HepG2 (cell line): ENCODE data around the gene RBP4. TPM values are rescaled to one million over a fixed set of nuclear protein-coding genes. Genes with fewer than 3 reads are reported as not detected.

Source experiments
- ATAC-seq: fragments of 200-7000 bp; cut with Tn5 transposase; 3 replicates; pipeline ENCODE4 v1.9.1; 2020; ENCODE audit warnings: mild to moderate bottlenecking, moderate library complexity
- BruUV-seq: library from RNA; stranded (reverse); fragments of 400-500 nt; replicated peaks from 2 replicates; lab custom pipeline; 2021; lab: Mats Ljungman, UMichigan
- CTCF ChIA-PET: fragments of 300-600 bp; formaldehyde crosslinking; extraction: SDS; loops from one replicate; lab custom pipeline; 2021; ENCODE audit warnings: low total read pairs, inconsistent platforms, low intra/inter-chr PET ratio; lab: Yijun Ruan, JAX
- POLR2A ChIA-PET: fragments of 350-600 bp; sonication (Branson Sonifier 250); formaldehyde crosslinking; loops from one replicate; lab custom pipeline; 2020; ENCODE audit warnings: antibody characterized with exemption, inconsistent platforms; lab: Yijun Ruan, JAX
- DNase-seq: peaks from one replicate; pipeline ENCODE4 v3.0.0-alpha.2; 2015; ENCODE audit warnings: low spot score
- FAIRE-seq: peaks from 3 replicates; lab custom pipeline; 2011; peaks lifted over from hg19 to GRCh38; lab: Jason Lieb, UNC
- H2AFZ ChIP-seq: one replicate; pipeline ENCODE4 v1.6.1; 2011; ENCODE audit warnings: low read length, inconsistent platforms
- H3K27ac ChIP-seq: fragments of 300-600 bp; 3 replicates; pipeline ENCODE4 v1.8.0; 2011; ENCODE audit warnings: mixed run types, mild to moderate bottlenecking, mixed read lengths, low read length, inconsistent platforms; ENCODE audit not compliant: insufficient read depth; ENCODE audit errors: extremely low read length
- H3K27me3 ChIP-seq, 2 experiments: fragments of 200-600 bp in 1 of 2; 2 replicates in 1 of 2; 3 replicates in 1 of 2; pipeline versions ENCODE4 v1.6.0 to v1.8.0; 2011; ENCODE audit warnings: low read length in 2 of 2, mild to moderate bottlenecking in 2 of 2, moderate library complexity in 2 of 2, inconsistent platforms in 1 of 2; ENCODE audit not compliant: insufficient read depth in 2 of 2, control insufficient read depth in 1 of 2
- H3K36me3 ChIP-seq, 2 experiments: fragments of 200-600 bp in 1 of 2; replicated peaks in 1 of 2; 2 replicates in 1 of 2; 3 replicates in 1 of 2; pipeline versions ENCODE4 v1.5.1 to v1.8.0; 2011; ENCODE audit warnings: low read length in 2 of 2, inconsistent platforms in 1 of 2; ENCODE audit not compliant: insufficient read depth in 2 of 2, control insufficient read depth in 1 of 2
- H3K4me1 ChIP-seq: 2 replicates; pipeline ENCODE4 v1.5.1; 2012; ENCODE audit warnings: low read length, inconsistent platforms; ENCODE audit not compliant: insufficient read depth
- H3K4me2 ChIP-seq: 2 replicates; pipeline ENCODE4 v1.6.0; 2011; ENCODE audit warnings: low read depth, low read length, inconsistent platforms
- H3K4me3 ChIP-seq, 3 experiments: fragments of 200-600 bp in 1 of 3; sonication (generic), shearing (Covaris generic) in 1 of 3; replicated peaks in 1 of 3; 2 replicates each; pipeline ENCODE4 v1.5.1; 2011 to 2016; ENCODE audit warnings: low read length in 3 of 3, inconsistent platforms in 2 of 3, low read depth in 2 of 3, mild to moderate bottlenecking in 2 of 3, control low read depth in 1 of 3, mixed read lengths in 1 of 3; ENCODE audit not compliant: insufficient read depth in 1 of 3
- H3K79me2 ChIP-seq: one replicate; pipeline ENCODE4 v1.6.1; 2011; ENCODE audit warnings: low read length, inconsistent platforms; ENCODE audit not compliant: insufficient read depth
- H3K9ac ChIP-seq: 2 replicates; pipeline ENCODE4 v1.6.0; 2011; ENCODE audit warnings: mild to moderate bottlenecking, low read depth, low read length, inconsistent platforms; ENCODE audit not compliant: insufficient read depth
- H3K9me3 ChIP-seq: 2 replicates; pipeline ENCODE4 v1.5.1; 2012; ENCODE audit warnings: mild to moderate bottlenecking, low read length
- H4K20me1 ChIP-seq: 2 replicates; pipeline ENCODE4 v1.6.0; 2011; ENCODE audit warnings: inconsistent platforms, mild to moderate bottlenecking, low read length, moderate library complexity; ENCODE audit not compliant: insufficient read depth
- AGO2 ChIP-seq: fragments of 200-400 bp; formaldehyde crosslinking; optimal IDR thresholded peaks from 2 replicates; pipeline ENCODE3; 2017; ENCODE audit warnings: mild to moderate bottlenecking, low read depth, low read length, moderate library complexity
- AKAP8 ChIP-seq: sonication (generic); formaldehyde crosslinking; IDR thresholded peaks from 2 replicates; pipeline ENCODE4 v1.5.1; 2020; ENCODE audit warnings: mild to moderate bottlenecking, missing genetic modification reagents
- ARNT2 ChIP-seq: sonication (generic); formaldehyde crosslinking; IDR thresholded peaks from 2 replicates; pipeline ENCODE4 v1.8.0; 2022; ENCODE audit warnings: mild to moderate bottlenecking, low read depth, missing genetic modification reagents, moderate library complexity
- CAMTA2 ChIP-seq: sonication (generic); formaldehyde crosslinking; IDR thresholded peaks from 2 replicates; pipeline ENCODE4 v1.4.0; 2020; ENCODE audit warnings: mild to moderate bottlenecking, missing genetic modification reagents, borderline replicate concordance
- CHD2 ChIP-seq: IDR thresholded peaks from 2 replicates; pipeline ENCODE4 v1.6.1; 2011; ENCODE audit warnings: low read depth, low read length, improper control_type of control experiment
- FOXC1 ChIP-seq: sonication (generic); formaldehyde crosslinking; IDR thresholded peaks from 2 replicates; pipeline ENCODE4 v1.8.0; 2022; ENCODE audit warnings: mild to moderate bottlenecking, missing genetic modification reagents, borderline replicate concordance
- GABPB1 ChIP-seq: IDR thresholded peaks from 2 replicates; pipeline ENCODE4 v1.6.1; 2016; ENCODE audit warnings: mild to moderate bottlenecking, missing genetic modification reagents, moderate library complexity, missing compliant biosample characterization
- KAT2B ChIP-seq: fragments of 150-350 bp; IDR thresholded peaks from 2 replicates; pipeline ENCODE4 v1.6.1; 2014; ENCODE audit warnings: low read depth, low read length, borderline replicate concordance
- MEF2D ChIP-seq: sonication (generic); formaldehyde crosslinking; IDR thresholded peaks from 2 replicates; pipeline ENCODE4 v1.5.1; 2020; ENCODE audit warnings: mild to moderate bottlenecking, missing genetic modification reagents
- MYC ChIP-seq: sonication (generic); formaldehyde crosslinking; IDR thresholded peaks from 2 replicates; pipeline ENCODE4 v1.9.0; 2021; ENCODE audit warnings: missing genetic modification reagents, borderline replicate concordance
- POLR2A ChIP-seq, 2 experiments: IDR thresholded peaks; 2 replicates each; pipeline ENCODE4 v1.6.1; 2011; ENCODE audit warnings: low read depth in 2 of 2, low read length in 2 of 2, mild to moderate bottlenecking in 1 of 2, moderate library complexity in 1 of 2; ENCODE audit not compliant: insufficient read depth in 1 of 2
- POLR2G ChIP-seq: fragments of 200-400 bp; formaldehyde crosslinking; IDR thresholded peaks from 2 replicates; pipeline ENCODE4 v1.6.1; 2018; ENCODE audit warnings: mild to moderate bottlenecking, low read depth, low read length, moderate library complexity
- RBFOX2 ChIP-seq: fragments of 200-400 bp; formaldehyde crosslinking; IDR thresholded peaks from 2 replicates; pipeline ENCODE4 v1.6.1; 2017; ENCODE audit warnings: low read depth, mild to moderate bottlenecking, low read length
- RBM22 ChIP-seq: fragments of 200-400 bp; formaldehyde crosslinking; optimal IDR thresholded peaks from 2 replicates; pipeline ENCODE3; 2017; ENCODE audit warnings: mild to moderate bottlenecking, low read length, moderate library complexity
- SP4 ChIP-seq: sonication (generic); formaldehyde crosslinking; IDR thresholded peaks from 2 replicates; pipeline ENCODE4 v1.8.1; 2023; ENCODE audit warnings: mild to moderate bottlenecking, missing genetic modification reagents
- SSRP1 ChIP-seq: IDR thresholded peaks from 2 replicates; pipeline ENCODE4 v1.6.1; 2016; ENCODE audit warnings: control low read depth
- TBP ChIP-seq: sonication (generic); formaldehyde crosslinking; IDR thresholded peaks from 2 replicates; pipeline ENCODE4 v1.5.0; 2020; ENCODE audit warnings: missing genetic modification reagents
- TCF12 ChIP-seq, 2 experiments: fragments of 450-650 bp in 1 of 2; sonication (generic) in 1 of 2; formaldehyde crosslinking in 1 of 2; IDR thresholded peaks; 2 replicates each; pipeline versions ENCODE4 v1.6.1 to v1.8.0; 2017 to 2022; ENCODE audit warnings: antibody characterized with exemption in 1 of 2, mild to moderate bottlenecking in 1 of 2, missing genetic modification reagents in 1 of 2, moderate library complexity in 1 of 2
- ZBTB38 ChIP-seq: sonication (generic); formaldehyde crosslinking; IDR thresholded peaks from 2 replicates; pipeline ENCODE4 v1.5.1; 2020; ENCODE audit warnings: mild to moderate bottlenecking, missing genetic modification reagents
- ZNF598 ChIP-seq: sonication (generic); formaldehyde crosslinking; IDR thresholded peaks from 2 replicates; pipeline ENCODE4 v1.5.1; 2020; ENCODE audit warnings: mild to moderate bottlenecking, missing genetic modification reagents, borderline replicate concordance
- ZNF878 ChIP-seq: sonication (generic); formaldehyde crosslinking; IDR thresholded peaks from 2 replicates; pipeline ENCODE4 v1.8.1; 2023; ENCODE audit warnings: mild to moderate bottlenecking, missing genetic modification reagents, moderate library complexity
- WGBS: methylation state at CpG from one replicate; pipeline ENCODE4 v1.1.6; 2017; ENCODE audit warnings: low lambda C conversion rate; 5-methylcytosine and 5-hydroxymethylcytosine counted together
- in situ Hi-C: cut with HindIII; loops from 2 replicates; pipeline ENCODE4 v1.10.0; 2017; ENCODE audit warnings: low pct_unique_long_range_greater_than_20kb; ENCODE audit not compliant: extremely low pct_ligation_motif_present
- intact Hi-C: fragments of 100-400 bp; cut with micrococcal nuclease; formaldehyde crosslinking; loops from one replicate; pipeline ENCODE4 v1.10.0; 2022; ENCODE audit not compliant: unreplicated experiment
- polyA plus RNA-seq, 8 experiments: library from polyadenylated mRNA; depleted of rRNA in 3 of 8; stranded (reverse) in 7 of 8; unstranded in 1 of 8; fragments of >200 nt; fragmentation: Illumina TruSeq in 4 of 8; extraction: Trizol in 4 of 8; gene quantifications; 2 replicates each; pipeline versions ENCODE4 v1.2.1 to v1.2.3, GENCODE V29; 2011 to 2016; ENCODE audit warnings: low read depth in 4 of 8, missing spikeins in 1 of 8, mixed read lengths in 1 of 8; ENCODE audit not compliant: insufficient read depth in 1 of 8
- total RNA-seq, 5 experiments: library from RNA; depleted of rRNA; stranded (reverse); fragments of >200 nt; fragmentation: Illumina TruSeq; extraction: Trizol; gene quantifications; 2 replicates each; pipeline ENCODE4 v1.2.3, GENCODE V29; 2016; ENCODE audit warnings: low read depth in 1 of 5
- TF ChIP-seq, protein P1 (sequence below): sonication (generic); formaldehyde crosslinking; IDR thresholded peaks from 2 replicates; pipeline ENCODE4 v1.4.0; 2020; ENCODE audit warnings: missing genetic modification reagents
- TF ChIP-seq, protein P2 (sequence below): sonication (generic); formaldehyde crosslinking; IDR thresholded peaks from 2 replicates; pipeline ENCODE4 v1.8.0; 2022; ENCODE audit warnings: missing genetic modification reagents, mild to moderate bottlenecking, inconsistent platforms, borderline replicate concordance
- TF ChIP-seq, protein P3 (sequence below): sonication (generic); formaldehyde crosslinking; IDR thresholded peaks from 2 replicates; pipeline ENCODE4 v1.5.0; 2020; ENCODE audit warnings: missing genetic modification reagents, mild to moderate bottlenecking, borderline replicate concordance

RBP4 gene
- total and polyA plus RNA-seq, 2 of the 13 experiments (the other 11 are each of a cell fraction or from before 2014, with no cell fraction given), result 642 to 931 TPM

DNA sequence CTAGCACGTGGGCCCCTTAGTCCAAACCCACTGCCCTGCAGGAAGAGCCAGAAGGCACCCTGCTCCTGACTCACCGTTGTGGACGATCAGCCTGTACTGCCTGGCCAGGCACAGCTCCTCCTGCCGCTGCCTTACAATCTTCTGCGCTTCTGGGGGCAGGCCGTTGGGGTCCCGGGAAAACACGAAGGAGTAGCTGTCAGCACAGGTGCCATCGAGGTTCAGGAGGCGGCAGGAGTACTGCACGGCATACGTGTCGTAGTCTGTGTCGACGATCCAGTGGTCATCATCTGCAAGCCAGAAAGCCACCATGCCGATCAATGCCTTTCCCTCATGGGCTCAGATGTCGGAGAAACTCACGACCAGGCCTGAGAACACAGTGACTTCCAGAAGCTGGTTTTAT, 7.3 kb downstream of the RBP4 start:
- Histone ChIP-seq H3K79me2 (peaks cover 12% of the 10 kb centered on the region), H3K4me1 (peaks cover 59% of the 10 kb centered on the region), H3K9me3 (no peaks in the 10 kb centered on the region), H3K4me2 (no peak overlapping the region), H3K9ac (no peak overlapping the region), H3K27ac (no peak overlapping the region), H3K27me3 (no peaks in the 10 kb centered on the region), H3K4me3 (no peak overlapping the region), H4K20me1 (peaks cover 85% of the 10 kb centered on the region), H3K36me3 (peaks cover 16 to 55% of the 10 kb centered on the region in 2 experiments), H2AFZ (no peak overlapping the region)
- POLR2A ChIA-PET, result interaction anchor here (0.9 to 1.3 kb wide), 2 partner anchors 42 to 51 kb away, joined by 3 read pairs; no protein-coding TSS in a partner anchor
- CTCF ChIA-PET, result no interaction called here
- 97% methylated on average over 14 of the region's 18 CpGs for WGBS
- intact Hi-C loops, result loop anchor here (10.0 kb wide), 1 partner anchor 49 kb away; no protein-coding TSS in a partner anchor
- BruUV-seq, result no TSS peak
- in situ Hi-C loops, result no loop called here
- no peak for DNase-seq
- no peak for ATAC-seq
- FAIRE-seq, result no peak
- TF ChIP-seq CAMTA2 (CRISPR knock-in tag) (no peak), AGO2 (peak; percentile 91), TBP (CRISPR knock-in tag) (no peak), TCF12 (IDR thresholded peaks at IDR 0.05) (no peak), TCF12 (CRISPR knock-in tag; IDR thresholded peaks at IDR 0.05) (no peak), ZNF878 (CRISPR knock-in tag) (no peak), POLR2G (peak; percentile 50), RBFOX2 (peak; percentile 54; the same call in 1 of the 2 replicates), MEF2D (no peak), ZNF598 (no peak), FOXC1 (no peak), SSRP1 (CRISPR knock-in tag) (peak; percentile 58), ZBTB38 (CRISPR knock-in tag) (peak; percentile 64; the same call in 1 of the 2 replicates), SP4 (CRISPR knock-in tag) (no peak), KAT2B (no peak), ARNT2 (peak; percentile 33; the same call in 1 of the 2 replicates), GABPB1 (CRISPR knock-in tag) (no peak), MYC (CRISPR knock-in tag) (no peak), POLR2A (IDR thresholded peaks at IDR 0.05; ENCODE audit: insufficient read depth in 1 of 2, low read depth in 2 of 2, low read length in 2 of 2) (peak; percentile 35 to 69; a peak in 3 of 4 replicates), AKAP8 (CRISPR knock-in tag) (0 out of 2 replicates have a peak, but pooled peaks have one; percentile 55), RBM22 (peak; percentile 60), CHD2 (no peak)
- TF ChIP-seq, protein P1, sequence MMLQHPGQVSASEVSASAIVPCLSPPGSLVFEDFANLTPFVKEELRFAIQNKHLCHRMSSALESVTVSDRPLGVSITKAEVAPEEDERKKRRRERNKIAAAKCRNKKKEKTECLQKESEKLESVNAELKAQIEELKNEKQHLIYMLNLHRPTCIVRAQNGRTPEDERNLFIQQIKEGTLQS, result no peak
- TF ChIP-seq, protein P2, sequence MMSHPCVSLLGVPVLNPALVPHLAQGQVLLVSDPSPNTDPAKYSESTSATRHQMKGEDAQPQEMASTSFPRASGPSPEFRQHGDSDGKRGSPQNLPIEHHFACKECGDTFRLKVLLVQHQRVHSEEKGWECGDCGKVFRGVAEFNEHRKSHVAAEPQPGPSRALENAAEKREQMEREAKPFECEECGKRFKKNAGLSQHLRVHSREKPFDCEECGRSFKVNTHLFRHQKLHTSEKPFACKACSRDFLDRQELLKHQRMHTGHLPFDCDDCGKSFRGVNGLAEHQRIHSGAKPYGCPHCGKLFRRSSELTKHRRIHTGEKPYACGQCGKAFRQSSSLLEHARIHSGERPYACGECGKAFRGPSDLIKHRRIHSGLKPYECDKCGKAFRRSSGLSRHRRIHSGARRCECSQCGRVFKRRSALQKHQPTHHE (CRISPR knock-in tag), result no peak
- TF ChIP-seq, protein P3, sequence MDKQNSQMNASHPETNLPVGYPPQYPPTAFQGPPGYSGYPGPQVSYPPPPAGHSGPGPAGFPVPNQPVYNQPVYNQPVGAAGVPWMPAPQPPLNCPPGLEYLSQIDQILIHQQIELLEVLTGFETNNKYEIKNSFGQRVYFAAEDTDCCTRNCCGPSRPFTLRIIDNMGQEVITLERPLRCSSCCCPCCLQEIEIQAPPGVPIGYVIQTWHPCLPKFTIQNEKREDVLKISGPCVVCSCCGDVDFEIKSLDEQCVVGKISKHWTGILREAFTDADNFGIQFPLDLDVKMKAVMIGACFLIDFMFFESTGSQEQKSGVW (CRISPR knock-in tag), result no peak
